T-helper 2 cell treated with Interferon-gamma antibody and Interleukin-4, amounts not matched to agents 5 μg/mL and 100 μg/mL, for 36 hours (primary cell): ENCODE measurements around the gene SIAH2.
A peak's percentile ranks its signal among the peaks of the same experiment; 100 is the strongest.

Source experiments
- DNase-seq: peaks from one replicate; pipeline ENCODE4 v3.0.0; 2021; ENCODE audit warnings: low spot score
- H3K27ac Mint-ChIP-seq: one replicate; pipeline ENCODE4 v1.8.0; 2021; ENCODE audit warnings: mild to moderate bottlenecking, mixed read lengths
- H3K27me3 Mint-ChIP-seq: one replicate; pipeline ENCODE4 v1.8.0; 2021; ENCODE audit warnings: low read depth, mixed read lengths
- H3K36me3 Mint-ChIP-seq: one replicate; pipeline ENCODE4 v1.8.0; 2021; ENCODE audit warnings: low read depth, mixed read lengths
- H3K4me1 Mint-ChIP-seq: one replicate; pipeline ENCODE4 v1.8.0; 2021; ENCODE audit warnings: low read depth, mixed read lengths
- H3K4me3 Mint-ChIP-seq: one replicate; pipeline ENCODE4 v1.8.0; 2022; ENCODE audit warnings: mild to moderate bottlenecking, moderate library complexity, mixed read lengths
- H3K9me3 Mint-ChIP-seq: one replicate; pipeline ENCODE4 v1.8.0; 2021; ENCODE audit warnings: mixed read lengths

Gene SIAH2

GRCh38 chr3:150725548-150725947, 37.4 kb downstream of the SIAH2 start:
- no peak for DNase-seq

DNA sequence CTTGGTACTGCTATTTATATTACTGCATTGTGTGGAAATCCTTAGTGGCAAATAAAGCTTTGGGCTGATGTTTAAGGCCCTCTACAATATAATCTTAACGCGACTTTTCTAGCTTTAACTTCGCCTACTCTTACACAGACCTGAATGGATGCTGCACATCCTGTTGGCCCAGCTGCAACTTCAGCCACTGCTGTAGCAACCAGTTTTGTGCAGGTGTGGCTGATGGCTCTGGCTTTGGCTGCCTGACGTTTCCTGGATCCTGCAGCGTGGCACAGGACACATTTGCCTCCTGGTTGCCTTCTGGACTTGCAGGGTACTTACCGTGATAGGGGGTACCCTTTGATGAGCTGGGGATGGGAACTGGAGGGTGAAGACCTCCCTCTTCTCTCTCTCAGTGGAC, 39.0 kb downstream of the SIAH2 start:
- no peak overlapping the region for H3K4me3 Mint-ChIP-seq
- no peak for DNase-seq
- peaks cover 39% of the 10 kb centered on the region for H3K4me1 Mint-ChIP-seq
- H3K27ac Mint-ChIP-seq: no peak overlapping the region
- no peaks in the 10 kb centered on the region for H3K36me3 Mint-ChIP-seq
- no peaks in the 10 kb centered on the region for H3K9me3 Mint-ChIP-seq
- H3K27me3 Mint-ChIP-seq: no peaks in the 10 kb centered on the region

More at GRCh38 chr3:150725548-150725947, 37.4 kb downstream of the SIAH2 start:
- no peak overlapping the region for H3K4me3 Mint-ChIP-seq
- peaks cover 33% of the 10 kb centered on the region for H3K4me1 Mint-ChIP-seq
- H3K9me3 Mint-ChIP-seq: no peaks in the 10 kb centered on the region
- no peaks in the 10 kb centered on the region for H3K27me3 Mint-ChIP-seq
- H3K27ac Mint-ChIP-seq: no peak overlapping the region
- no peaks in the 10 kb centered on the region for H3K36me3 Mint-ChIP-seq

DNA sequence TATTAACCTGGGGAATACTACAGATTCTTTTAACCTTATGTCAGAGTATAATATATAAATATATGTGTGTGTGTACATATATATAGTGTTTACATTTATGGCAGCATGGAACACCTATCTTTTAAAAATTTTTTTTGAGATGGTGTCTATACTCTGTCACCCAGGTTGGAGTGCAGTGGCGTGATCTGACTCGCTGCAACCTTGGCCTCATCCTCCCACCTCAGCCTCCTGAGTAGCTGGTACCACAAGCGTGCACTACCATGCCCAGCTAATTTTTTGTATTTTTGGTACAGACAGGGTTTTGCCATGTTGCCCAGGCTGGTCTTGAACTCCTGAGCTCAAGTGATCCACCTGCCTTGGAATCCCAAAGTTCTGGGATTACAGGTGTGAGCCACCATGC, 40.7 kb downstream of the SIAH2 start:
- Mint-ChIP-seq H3K36me3 (no peaks in the 10 kb centered on the region), H3K27ac (no peak overlapping the region), H3K27me3 (no peaks in the 10 kb centered on the region)

GRCh38 chr3:150721285-150722130, 41.5 kb downstream of the SIAH2 start:
- H3K27me3 Mint-ChIP-seq: no peaks in the 10 kb centered on the region
- no peak for DNase-seq
- H3K4me1 Mint-ChIP-seq: peaks cover 36% of the 10 kb centered on the region
- H3K9me3 Mint-ChIP-seq: no peaks in the 10 kb centered on the region
- H3K4me3 Mint-ChIP-seq: no peak overlapping the region
- H3K27ac Mint-ChIP-seq: no peak overlapping the region
- no peaks in the 10 kb centered on the region for H3K36me3 Mint-ChIP-seq

More for the DNA sequence above, 40.7 kb downstream of the SIAH2 start:
- DNase-seq: no peak
- Mint-ChIP-seq H3K4me1 (peaks cover 39% of the 10 kb centered on the region), H3K9me3 (no peaks in the 10 kb centered on the region), H3K4me3 (no peak overlapping the region)

- Mint-ChIP-seq H3K4me3 (no peak overlapping the region), H3K27me3 (peaks cover 1% of the 10 kb centered on the region), H3K36me3 (no peaks in the 10 kb centered on the region), H3K9me3 (peaks cover under 1% of the 10 kb centered on the region), H3K4me1 (peaks cover 36% of the 10 kb centered on the region), H3K27ac (no peak overlapping the region)
- no peak for DNase-seq
Observed at GRCh38 chr3:150720444-150720843, 42.5 kb downstream of the SIAH2 start.

DNA sequence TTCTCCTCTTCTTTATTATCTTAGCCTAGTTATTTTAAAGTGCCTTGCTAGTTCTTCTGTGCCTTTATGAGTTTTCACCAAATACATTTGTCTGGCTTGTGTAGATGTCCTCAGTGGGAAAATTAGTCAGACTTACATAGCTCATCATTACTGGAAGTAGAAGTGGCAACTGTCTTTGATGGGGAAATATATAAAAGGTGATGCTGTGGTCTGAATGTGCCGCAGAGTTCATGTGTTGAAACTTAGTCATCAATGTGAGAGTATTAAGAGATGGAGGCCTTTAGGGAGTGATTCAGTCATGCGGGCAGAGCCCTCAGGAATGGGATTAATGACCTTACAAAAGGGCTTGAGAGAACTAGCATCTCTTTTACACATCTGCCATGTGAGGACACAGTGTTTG, 52.9 kb downstream of the SIAH2 start:
- Mint-ChIP-seq H3K4me1 (no peaks in the 10 kb centered on the region), H3K9me3 (peaks cover 14% of the 10 kb centered on the region), H3K27me3 (peaks cover 13% of the 10 kb centered on the region), H3K4me3 (no peak overlapping the region), H3K27ac (no peak overlapping the region), H3K36me3 (peaks cover 38% of the 10 kb centered on the region)
- DNase-seq: no peak

GRCh38 chr3:150703756-150704344, 59.1 kb downstream of the SIAH2 start, which contains the start of gene ERICH6:
Gene ERICH6 (minus strand): TSS chr3:150703920. CDS start chr3:150703898, 22 bp downstream.
- Mint-ChIP-seq H3K27ac (peak within 1 kb of the TSS; percentile 97), H3K36me3 (peaks cover 14% of the 10 kb centered on the region), H3K4me3 (peak within 1 kb of the TSS; percentile 92), H3K27me3 (peaks cover 10% of the 10 kb centered on the region), H3K4me1 (peaks cover 15% of the 10 kb centered on the region), H3K9me3 (peaks cover 4% of the 10 kb centered on the region)
- peak; percentile 85 for DNase-seq

- peaks cover 12% of the 10 kb centered on the region for H3K27me3 Mint-ChIP-seq
Observed at GRCh38 chr3:150703299-150703755, 59.6 kb downstream of the SIAH2 start.

GRCh38 chr3:150699068-150699639, 63.8 kb downstream of the SIAH2 start:
- DNase-seq: no peak
- Mint-ChIP-seq H3K9me3 (peaks cover 5% of the 10 kb centered on the region), H3K36me3 (peaks cover 3% of the 10 kb centered on the region), H3K4me3 (no peak overlapping the region), H3K27me3 (peaks cover 22% of the 10 kb centered on the region), H3K4me1 (peaks cover 15% of the 10 kb centered on the region), H3K27ac (no peak overlapping the region)

More at GRCh38 chr3:150703299-150703755, 59.6 kb downstream of the SIAH2 start:
- peaks cover 9% of the 10 kb centered on the region for H3K36me3 Mint-ChIP-seq
- peak; percentile 41 for DNase-seq
- H3K27ac Mint-ChIP-seq: peak overlapping the region; percentile 97
- H3K9me3 Mint-ChIP-seq: peaks cover 4% of the 10 kb centered on the region
- peaks cover 15% of the 10 kb centered on the region for H3K4me1 Mint-ChIP-seq
- peak overlapping the region; percentile 92 for H3K4me3 Mint-ChIP-seq

DNA sequence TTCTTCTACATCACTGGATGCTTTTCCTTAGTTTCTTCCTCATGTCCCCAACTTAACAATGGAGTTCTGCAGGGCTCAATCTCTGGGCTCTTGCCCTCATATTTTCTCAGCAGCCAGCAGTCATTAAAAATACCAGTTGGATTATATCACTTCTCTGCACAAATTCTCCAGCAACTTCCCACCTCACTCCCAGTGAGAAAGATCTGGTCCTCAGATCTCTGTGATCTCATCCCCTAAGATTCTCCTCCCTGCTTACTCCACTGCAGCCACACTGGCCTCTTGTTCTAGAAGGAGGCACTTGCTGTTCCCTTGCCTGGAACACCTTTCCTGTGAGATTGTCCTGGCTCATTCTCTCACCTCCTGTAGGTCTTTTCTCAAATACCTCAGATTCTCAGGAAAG, 65.3 kb downstream of the SIAH2 start:
- DNase-seq: no peak
- Mint-ChIP-seq H3K27me3 (peaks cover 22% of the 10 kb centered on the region), H3K4me3 (no peak overlapping the region), H3K36me3 (peaks cover 8% of the 10 kb centered on the region), H3K27ac (no peak overlapping the region), H3K9me3 (peaks cover 10% of the 10 kb centered on the region), H3K4me1 (peaks cover 9% of the 10 kb centered on the region)

DNA sequence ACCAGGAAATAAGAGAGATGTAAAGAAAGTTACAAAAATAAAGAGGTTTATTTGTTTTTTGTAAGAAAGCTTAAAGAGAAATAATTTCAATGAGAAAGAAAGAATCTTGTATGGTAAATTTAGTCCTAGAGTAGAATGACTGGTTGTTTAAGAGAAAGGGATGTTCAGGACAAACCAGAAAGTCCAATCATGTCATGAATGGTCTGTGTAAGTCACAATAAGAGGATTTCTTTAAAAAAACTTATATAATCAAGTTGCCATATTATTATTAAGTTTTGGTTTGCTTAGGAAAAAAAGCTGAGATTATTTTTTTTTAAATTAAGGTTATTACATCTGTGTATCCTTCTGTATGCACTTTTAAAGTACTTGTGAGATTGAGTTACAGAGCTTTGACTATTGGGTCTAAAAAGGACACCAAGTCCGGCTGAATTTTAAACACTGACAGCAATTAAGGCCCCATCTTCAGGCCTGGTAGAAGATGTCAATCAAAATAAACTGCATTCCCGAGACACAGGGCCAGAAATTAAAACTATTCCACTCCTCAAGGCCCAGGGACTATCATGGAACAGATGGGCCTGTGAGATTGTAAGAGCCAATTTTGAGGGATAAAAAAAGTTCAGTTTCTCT, 71.4 kb downstream of the SIAH2 start:
- Mint-ChIP-seq H3K4me1 (peaks cover 2% of the 10 kb centered on the region), H3K27me3 (peaks cover 10% of the 10 kb centered on the region), H3K27ac (no peak overlapping the region), H3K36me3 (peaks cover 8% of the 10 kb centered on the region), H3K4me3 (no peak overlapping the region), H3K9me3 (peaks cover 24% of the 10 kb centered on the region)
- no peak for DNase-seq
